ENCODE data around the gene SPTLC2.
"Not testable (repeated sequence)": the region's sequence is repeated elsewhere in the genome, so short reads cannot be mapped to it uniquely, and the experiment has no call there.

Gene SPTLC2

DNA sequence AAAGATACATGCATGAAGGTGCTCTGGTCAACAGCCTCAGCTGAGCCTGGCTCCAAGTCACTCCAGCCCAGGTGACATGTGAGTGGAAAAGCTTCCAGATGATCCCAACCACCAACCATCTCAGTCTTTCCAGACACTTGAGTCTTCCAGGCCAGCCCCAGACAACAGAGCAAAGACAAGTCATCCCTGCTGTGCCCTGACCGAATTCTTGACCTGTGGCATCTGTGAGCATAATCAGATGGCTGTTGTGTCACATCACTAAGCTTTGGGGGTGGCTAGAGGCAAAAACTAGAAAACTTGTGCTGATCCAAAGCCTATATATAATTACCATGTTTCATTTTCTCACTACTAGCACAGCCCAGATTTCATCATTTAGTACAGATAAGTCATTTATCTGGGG, 67.0 kb downstream of the SPTLC2 start:
- DNase-seq (ENCODE audit: low spot score): no peak

GRCh38 chr14:77547512-77548180, 68.8 kb downstream of the SPTLC2 start:
- no peak for DNase-seq (ENCODE audit: low spot score)

DNA sequence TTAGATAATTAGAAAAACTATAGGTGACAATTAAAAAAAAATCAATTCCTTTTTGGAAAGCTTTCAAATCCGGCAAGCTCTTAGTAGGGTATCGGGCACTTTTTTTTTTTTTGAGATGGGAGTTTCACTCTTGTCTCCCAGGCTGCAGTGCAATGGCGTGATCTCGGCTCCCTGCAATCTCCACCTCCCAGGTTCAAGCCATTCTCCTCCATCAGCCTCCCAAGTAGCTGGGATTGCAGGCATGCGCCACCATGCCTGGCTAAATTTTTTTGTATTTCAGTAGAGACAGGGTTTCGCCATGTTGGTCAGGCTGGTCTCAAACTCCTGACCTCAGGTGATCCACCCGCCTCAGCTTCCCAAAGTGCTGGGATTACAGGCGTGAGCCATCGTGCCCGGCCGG, 71.3 kb downstream of the SPTLC2 start:
- DNase-seq (ENCODE audit: low spot score): not testable (repeated sequence)

DNA sequence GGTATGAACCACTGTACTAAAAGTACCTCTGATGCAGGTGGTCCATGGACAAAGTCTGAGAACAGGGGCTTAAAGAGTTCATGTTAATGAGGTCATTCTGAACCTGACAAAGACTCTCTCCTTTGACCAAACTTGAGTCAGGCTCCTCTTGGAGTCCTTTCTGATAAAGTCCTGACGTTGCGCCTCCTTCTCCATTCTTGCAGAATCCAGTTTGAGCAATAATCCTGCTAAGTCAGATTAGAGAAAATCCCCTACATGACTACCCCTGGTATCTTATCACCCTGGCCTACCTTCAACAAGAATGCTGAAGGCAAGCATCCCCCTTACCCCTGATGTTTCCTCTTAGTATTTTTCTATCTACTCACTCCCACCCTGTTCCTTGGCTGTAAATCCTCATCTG, 71.9 kb downstream of the SPTLC2 start:
- DNase-seq (ENCODE audit: low spot score): no peak

- no peak for DNase-seq (ENCODE audit: low spot score)
These were observed 72.7 kb downstream of the SPTLC2 start for GRCh38 chr14:77543637-77544334.

GRCh38 chr14:77543240-77543551, 73.2 kb downstream of the SPTLC2 start:
- DNase-seq (ENCODE audit: low spot score): no peak

DNA sequence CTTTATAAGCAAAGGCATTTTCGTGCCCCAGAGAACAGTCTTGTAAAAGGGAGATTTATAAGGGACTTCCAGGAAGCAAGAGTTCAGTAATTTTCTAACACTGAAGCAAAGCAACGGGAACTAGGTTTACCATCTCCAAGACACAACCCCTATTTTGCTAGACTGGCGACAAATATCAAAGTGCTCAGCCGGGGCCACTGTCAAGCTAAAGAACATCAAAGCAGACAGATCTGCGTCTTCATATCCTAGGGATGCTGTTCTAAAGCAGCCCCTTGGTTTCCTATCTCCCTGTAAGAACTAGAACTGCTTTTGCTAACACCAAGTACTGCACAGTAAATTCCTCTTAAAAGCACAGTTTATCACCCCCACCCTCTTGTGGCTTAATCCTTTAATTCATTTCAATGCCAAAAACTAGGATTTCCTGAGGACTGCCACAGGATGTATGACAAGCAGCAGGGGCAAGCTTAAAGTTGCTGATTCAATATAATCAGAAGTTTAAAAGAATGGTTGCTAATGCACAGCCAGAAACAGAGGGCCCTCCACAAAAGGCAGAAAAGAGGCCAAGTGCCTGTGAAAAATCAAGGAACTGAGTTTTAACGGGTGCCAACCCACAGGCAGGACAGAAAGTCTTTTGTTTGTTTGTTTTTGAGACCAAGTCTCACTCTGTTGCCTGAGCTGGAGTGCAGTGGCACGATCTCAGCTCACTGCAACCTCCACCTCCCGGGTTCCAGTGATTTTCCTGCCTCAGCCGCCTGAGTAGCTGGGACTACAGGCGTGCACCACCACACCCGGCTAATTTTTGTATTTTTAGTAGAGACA, 73.8 kb downstream of the SPTLC2 start:
- DNase-seq (ENCODE audit: low spot score): no peak

DNA sequence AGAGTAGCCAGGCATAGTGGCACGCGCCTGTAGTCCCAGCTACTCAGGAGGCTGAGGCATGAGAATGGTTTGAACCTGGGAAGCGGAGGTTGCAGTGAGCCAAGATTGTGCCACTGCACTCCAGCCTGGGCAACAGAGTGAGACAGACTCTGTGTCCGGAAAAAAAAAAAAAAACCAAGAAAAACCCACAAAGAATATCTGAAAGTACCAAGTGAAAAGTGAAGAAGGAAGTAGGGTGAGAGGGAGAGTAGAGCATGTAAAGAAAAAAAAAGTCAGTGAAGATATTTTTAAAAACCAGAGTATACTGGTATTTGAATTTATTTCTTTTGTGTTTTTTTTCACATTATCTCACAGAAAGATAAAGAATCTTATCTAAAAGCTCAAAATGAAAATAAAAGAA, 74.5 kb downstream of the SPTLC2 start:
- no peak for DNase-seq (ENCODE audit: low spot score)

GRCh38 chr14:77536951-77537350, 79.5 kb downstream of the SPTLC2 start:
- DNase-seq (ENCODE audit: low spot score): not testable (repeated sequence)

DNA sequence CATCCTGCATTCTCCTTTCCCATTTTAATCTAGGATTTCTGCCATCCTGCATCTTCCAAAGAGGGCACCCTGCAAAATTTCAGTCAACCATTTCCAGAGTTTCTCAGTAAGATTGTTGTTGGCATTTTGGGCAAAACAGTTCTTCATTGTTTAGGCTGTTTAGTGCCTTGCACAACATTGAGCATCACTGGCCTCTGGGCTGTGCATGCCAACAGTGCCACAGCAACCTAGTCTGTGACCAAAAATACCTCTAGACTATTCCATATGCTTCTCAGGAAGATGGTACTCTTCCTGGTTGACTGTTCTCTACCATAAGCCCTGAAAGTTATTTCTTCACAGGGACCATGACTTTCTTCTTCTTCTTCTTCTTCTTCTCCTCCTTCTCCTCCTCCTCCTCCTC, 85.4 kb downstream of the SPTLC2 start:
- DNase-seq (ENCODE audit: low spot score): no peak

- DNase-seq (ENCODE audit: low spot score): no peak
These were observed 86.5 kb downstream of the SPTLC2 start for GRCh38 chr14:77529963-77530362.

GRCh38 chr14:77529213-77529612, 87.2 kb downstream of the SPTLC2 start:
- DNase-seq (ENCODE audit: low spot score): no peak

DNA sequence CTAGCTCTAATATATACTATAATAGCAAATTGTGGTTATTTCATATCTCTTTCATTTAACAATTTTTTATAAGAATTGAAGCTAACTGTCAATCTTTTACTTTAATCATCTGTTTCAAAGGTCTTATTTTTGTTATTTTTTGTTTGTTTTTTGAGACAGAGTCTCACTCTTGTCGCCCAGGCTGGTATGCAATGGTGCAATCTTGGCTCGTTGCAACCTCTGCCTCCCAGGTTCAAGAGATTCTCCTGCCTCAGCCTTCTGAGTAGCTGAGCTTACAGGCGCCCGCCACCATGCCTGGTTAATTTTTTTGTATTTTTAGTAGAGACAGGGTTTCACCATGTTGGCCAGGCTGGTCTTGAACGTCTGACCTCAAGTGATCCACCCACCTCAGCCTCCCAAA, 87.7 kb downstream of the SPTLC2 start:
- not testable (repeated sequence) for DNase-seq (ENCODE audit: low spot score)

- DNase-seq (ENCODE audit: low spot score): no peak
These were observed 90.2 kb downstream of the SPTLC2 start for GRCh38 chr14:77526266-77526665.

DNA sequence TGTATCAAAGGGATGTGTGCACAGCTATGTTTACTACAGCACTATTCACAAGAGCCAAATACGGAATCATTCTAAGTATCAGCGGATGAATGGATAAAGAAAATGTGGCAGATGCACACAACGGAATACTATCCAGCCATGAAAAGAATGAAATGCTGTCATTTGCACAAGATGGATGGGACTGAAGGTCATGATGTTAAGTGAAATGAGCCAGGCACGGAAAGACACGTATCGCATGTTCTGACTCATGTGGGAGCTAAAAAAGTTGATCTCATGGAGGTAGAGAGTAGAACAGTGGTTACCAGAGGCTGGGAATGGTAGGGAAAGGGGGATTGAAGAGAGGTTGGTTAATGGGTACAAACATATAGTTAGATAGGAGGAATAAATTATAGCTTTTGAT, 91.9 kb downstream of the SPTLC2 start:
- no peak for DNase-seq (ENCODE audit: low spot score)

DNA sequence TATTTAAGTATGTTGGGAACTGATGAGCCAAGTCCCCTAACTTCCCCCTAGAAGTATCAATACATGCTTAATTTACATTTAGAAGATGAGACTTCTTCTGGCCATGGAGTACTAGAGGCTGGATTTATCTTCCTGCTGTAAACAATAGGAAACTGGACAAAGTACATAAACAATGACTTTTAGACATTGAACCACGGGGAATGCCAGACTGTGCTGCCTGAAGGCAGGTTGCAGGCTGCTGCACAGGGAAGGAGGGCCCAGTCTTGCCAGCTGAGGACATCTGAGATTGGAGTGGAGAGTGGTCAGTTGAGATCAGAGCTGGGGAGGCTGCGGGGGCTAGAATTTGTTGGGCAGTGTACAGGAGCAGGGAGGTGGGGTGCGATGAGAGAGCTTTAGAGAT, 93.3 kb downstream of the SPTLC2 start:
- DNase-seq (ENCODE audit: low spot score): no peak

GRCh38 chr14:77520555-77520954, 95.9 kb downstream of the SPTLC2 start:
- no peak for DNase-seq (ENCODE audit: low spot score)

- no peak for DNase-seq (ENCODE audit: low spot score)
These were observed 100.3 kb downstream of the SPTLC2 start for GRCh38 chr14:77516126-77516525.

GRCh38 chr14:77511486-77512162, 104.8 kb downstream of the SPTLC2 start:
- DNase-seq (ENCODE audit: low spot score): no peak

DNA sequence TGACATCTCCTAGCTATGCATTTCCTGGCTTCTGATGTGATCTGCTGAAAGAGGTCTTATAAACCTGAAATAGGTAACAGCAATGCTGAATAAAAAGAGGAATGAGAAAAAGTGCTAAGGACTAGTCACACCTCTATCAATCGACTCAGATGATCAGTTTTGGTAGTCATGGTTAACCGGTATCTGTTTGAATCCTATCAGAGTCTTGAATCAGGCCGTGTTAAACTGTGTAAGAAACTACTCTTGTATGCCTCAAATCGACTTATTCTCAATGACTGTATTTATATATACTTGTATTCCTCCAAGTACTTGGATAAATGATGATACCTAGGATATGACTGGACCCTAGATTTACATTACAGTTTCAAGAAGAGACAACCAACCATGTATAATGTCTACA, 107.1 kb downstream of the SPTLC2 start:
- DNase-seq (ENCODE audit: low spot score): no peak

DNA sequence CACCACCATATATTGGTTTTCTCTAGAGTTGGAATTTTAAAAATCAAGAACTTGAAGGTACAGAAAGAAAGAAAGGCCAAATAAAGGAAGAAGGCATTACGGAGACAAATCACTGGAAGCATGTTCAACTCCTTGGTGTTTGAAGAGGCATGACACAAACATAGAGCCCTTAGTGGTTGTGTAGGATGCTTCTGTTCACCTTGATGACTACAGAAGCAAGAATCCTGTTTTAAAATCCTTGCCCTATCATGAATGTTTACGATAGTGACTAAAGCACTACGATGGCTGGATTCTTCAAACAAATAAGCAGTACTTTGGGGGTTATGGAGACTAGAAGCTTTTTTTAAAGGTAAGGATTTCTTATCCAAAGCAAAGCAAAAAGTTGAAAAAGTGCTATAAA, 107.6 kb downstream of the SPTLC2 start:
- no peak for DNase-seq (ENCODE audit: low spot score)

DNA sequence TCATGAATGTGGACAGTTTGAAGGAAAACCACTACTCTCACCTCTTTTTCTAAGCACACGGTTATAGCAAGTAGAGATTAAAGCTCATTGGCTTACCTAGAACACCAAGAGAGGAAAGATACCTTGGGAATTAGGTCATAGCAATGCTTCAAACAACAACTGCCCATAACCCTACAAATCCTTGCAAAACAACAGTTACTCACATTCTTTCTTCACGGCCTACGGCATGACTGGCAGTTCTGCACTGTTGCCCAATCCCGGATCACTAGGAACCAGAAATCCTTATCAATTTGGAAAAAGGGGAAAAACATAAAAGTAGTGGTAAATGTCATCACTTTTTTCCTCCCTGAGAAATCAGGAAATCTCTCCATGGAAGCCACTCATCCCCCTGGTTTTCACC, 108.2 kb downstream of the SPTLC2 start:
- DNase-seq (ENCODE audit: low spot score): no peak

GRCh38 chr14:77507762-77508161, 108.7 kb downstream of the SPTLC2 start:
- no peak for DNase-seq (ENCODE audit: low spot score)

Measured in AG20443 (cell line).